NCI-H524 (cell line): ENCODE data around the gene MXD4.
"Not testable (repeated sequence)": the region's sequence is repeated elsewhere in the genome, so short reads cannot be mapped to it uniquely, and the experiment has no call there.

Source experiments
- DNase-seq, 2 experiments: peaks; one replicate each; lab custom pipeline; 2025; lab: John Stamatoyannopoulos, UW

Gene MXD4

GRCh38 chr4:2219233-2219760 lies 42.6 kb downstream of the MXD4 start:
- DNase-seq, result no peak

- no peak for DNase-seq
Observed at GRCh38 chr4:2218436-2218835, 43.5 kb downstream of the MXD4 start.

GRCh38 chr4:2217726-2218125 lies 44.2 kb downstream of the MXD4 start:
- DNase-seq, result no peak

- no peak for DNase-seq
Observed at GRCh38 chr4:2212831-2213230, 49.1 kb downstream of the MXD4 start.

DNA sequence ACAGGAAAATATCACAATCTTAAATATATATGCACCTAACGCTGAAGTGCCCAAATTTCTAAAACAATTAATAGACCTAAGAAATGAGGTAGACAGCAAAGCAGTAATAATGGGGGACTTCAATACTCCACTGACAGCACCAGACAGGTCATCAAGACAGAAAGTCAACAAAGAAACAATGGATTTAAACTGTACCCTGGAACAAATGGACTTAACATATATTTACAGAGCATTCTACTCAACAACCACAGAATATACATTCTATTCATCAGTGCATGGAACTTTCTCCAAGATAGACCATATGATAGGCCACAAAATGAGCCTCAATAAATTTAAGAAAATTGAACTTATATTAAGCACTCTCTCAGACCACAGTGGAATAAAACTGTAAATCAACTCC lies 59.1 kb downstream of the MXD4 start:
- DNase-seq, result not testable (repeated sequence)
